Measurements from ENCODE around the gene OR52J3. TPM values are rescaled to one million over a fixed set of nuclear protein-coding genes. Genes with fewer than 3 reads are reported as not detected.

OR52J3 gene
- total and polyA plus RNA-seq, 2 of the 8 experiments (the other 6 are each of a cell fraction or from before 2014, with no cell fraction given) = not detected

- Histone ChIP-seq H2AK5ac (ENCODE audit: low read depth, low read length) (no peak overlapping the region), H4K5ac (ENCODE audit: insufficient read length, low read depth, low read length) (no peak overlapping the region), H3K9ac (replicated peaks in 1 of 4; ENCODE audit: extremely low read depth in 1 of 4, low read depth in 3 of 4, low read length in 3 of 4) (no peak overlapping the region), H3K27ac (ENCODE audit: low read depth, low read length) (no peak overlapping the region), H3K79me2 (ENCODE audit: control insufficient read depth in 1 of 2, insufficient read depth in 2 of 2, low read length in 2 of 2) (no peaks in the 10 kb centered on the region), H3K4me2 (ENCODE audit: insufficient read depth in 1 of 2, low read depth in 2 of 2, low read length in 2 of 2) (no peak overlapping the region), H3K23me2 (ENCODE audit: low read depth, low read length) (no peaks in the 10 kb centered on the region), H3K56ac (replicated peaks; ENCODE audit: insufficient read length, low read depth, low read length) (no peak overlapping the region), H3K27me3 (replicated peaks in 1 of 4; ENCODE audit: control insufficient read depth in 3 of 4, extremely low read depth in 1 of 4, insufficient read depth in 3 of 4, low read length in 3 of 4) (no peaks in the 10 kb centered on the region), H3K79me1 (ENCODE audit: low read depth, low read length) (no peaks in the 10 kb centered on the region), H2BK20ac (ENCODE audit: low read length) (no peak overlapping the region), H4K20me1 (replicated peaks in 1 of 2; ENCODE audit: control insufficient read depth in 1 of 2, insufficient read depth in 2 of 2, low read length in 2 of 2) (no peaks in the 10 kb centered on the region), H3K4me1 (replicated peaks in 1 of 4; ENCODE audit: control insufficient read depth in 3 of 4, insufficient read depth in 4 of 4, low read length in 3 of 4) (no peaks in the 10 kb centered on the region), H3K23ac (ENCODE audit: insufficient read length) (no peak overlapping the region), H3K4me3 (ENCODE audit: extremely low read depth in 1 of 4, insufficient read depth in 2 of 4, low read depth in 3 of 4, low read length in 4 of 4) (no peak overlapping the region), H3K14ac (ENCODE audit: insufficient read length) (no peak overlapping the region), H4K91ac (replicated peaks; ENCODE audit: insufficient read length, low read length) (no peak overlapping the region), H3K36me3 (ENCODE audit: control insufficient read depth in 2 of 4, insufficient read depth in 4 of 4, low read length in 3 of 4) (no peaks in the 10 kb centered on the region), H2BK5ac (ENCODE audit: low read depth, low read length) (no peak overlapping the region), H2BK15ac (ENCODE audit: low read length) (no peak overlapping the region), H3K18ac (ENCODE audit: extremely low read depth, low read length) (no peak overlapping the region), H2AFZ (ENCODE audit: low read length) (no peak overlapping the region), H4K8ac (ENCODE audit: extremely low read depth, insufficient read depth, low read length) (no peak overlapping the region), H2BK120ac (replicated peaks; ENCODE audit: low read depth, low read length) (no peak overlapping the region), H2BK12ac (ENCODE audit: low read depth, low read length) (no peak overlapping the region), H3K4ac (replicated peaks; ENCODE audit: insufficient read length, low read depth, low read length) (no peak overlapping the region), H3K9me3 (ENCODE audit: insufficient read depth in 2 of 2, low read depth in 1 of 2, low read length in 1 of 2) (no peaks in the 10 kb centered on the region)
- FAIRE-seq = peak; percentile 69
- DNase-seq (ENCODE audit: low read depth in 1 of 2, low spot score in 2 of 2) = peak; percentile 2 to 70
- POLR2A ChIA-PET (ENCODE audit: partially characterized antibody) = no interaction called here
- CTCF ChIA-PET (ENCODE audit: partially characterized antibody) = interaction anchor here (0.7 to 3.4 kb wide), 11 partner anchors 9 to 398 kb away, joined by 3 to 21 read pairs (median 4); partner anchors contain the start of gene OR51D1
- 50% methylated on average over 6 of the region's 6 CpGs; no CpG with 5 or more reads in 1 of the 2 experiments for WGBS, 2 experiments (ENCODE audit: extremely low coverage in 1 of 2, insufficient coverage in 1 of 2, insufficient read length in 1 of 2, insufficient replicate concordance in 2 of 2, low coverage in 1 of 2, low lambda C conversion rate in 2 of 2, missing lambda C conversion rate in 1 of 2)
- no peak for TF ChIP-seq CEBPB (IDR thresholded peaks at IDR 0.05; ENCODE audit: low read depth, low read length)
- TF ChIP-seq, protein P1, sequence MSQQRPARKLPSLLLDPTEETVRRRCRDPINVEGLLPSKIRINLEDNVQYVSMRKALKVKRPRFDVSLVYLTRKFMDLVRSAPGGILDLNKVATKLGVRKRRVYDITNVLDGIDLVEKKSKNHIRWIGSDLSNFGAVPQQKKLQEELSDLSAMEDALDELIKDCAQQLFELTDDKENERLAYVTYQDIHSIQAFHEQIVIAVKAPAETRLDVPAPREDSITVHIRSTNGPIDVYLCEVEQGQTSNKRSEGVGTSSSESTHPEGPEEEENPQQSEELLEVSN (IDR thresholded peaks at IDR 0.05) = no peak
- TF ChIP-seq SIX5 (IDR thresholded peaks at IDR 0.05; ENCODE audit: low read depth, low read length) = no peak
- no peak for TF ChIP-seq RBBP5 (IDR thresholded peaks at IDR 0.05; ENCODE audit: borderline replicate concordance, low read depth, low read length)
- TF ChIP-seq YY1 (IDR thresholded peaks at IDR 0.05; ENCODE audit: low read depth, low read length) = no peak
- no peak for TF ChIP-seq KDM4A (IDR thresholded peaks at IDR 0.05; ENCODE audit: low read depth, low read length, severe bottlenecking)
- no peak for TF ChIP-seq SRF (IDR thresholded peaks at IDR 0.05; ENCODE audit: low read depth, low read length)
- TF ChIP-seq TAF1 (IDR thresholded peaks at IDR 0.05; ENCODE audit: low read depth, low read length) = no peak
- peak; percentile 83 to 84 for TF ChIP-seq RAD21 (IDR thresholded peaks at IDR 0.05 in 1 of 2, conservative IDR thresholded peaks at IDR 0.05 in 1 of 2; ENCODE audit: low read depth in 2 of 2, low read length in 2 of 2)
- no peak for TF ChIP-seq PHF8 (conservative IDR thresholded peaks at IDR 0.05; ENCODE audit: low read depth, low read length)
- no peak for TF ChIP-seq GTF2F1 (IDR thresholded peaks at IDR 0.05; ENCODE audit: borderline replicate concordance, low read depth, low read length)
- TF ChIP-seq TEAD4 (IDR thresholded peaks at IDR 0.05; ENCODE audit: low read depth, low read length) = no peak
Measured at GRCh38 chr11:5004424-5005274, 41.7 kb upstream of the OR52J3 start.

Measured in H1 (cell line).